GM21723 (cell line): Measurements from ENCODE around the gene LBR.

Experiments used
- ATAC-seq: cut with Tn5 transposase; IDR thresholded peaks from one replicate; pipeline ENCODE4 v1.9.1; 2021; ENCODE audit warnings: mild to moderate bottlenecking, moderate library complexity; ENCODE audit not compliant: unreplicated experiment

The LBR gene

GRCh38 chr1:225464851-225465792 is 37.3 kb upstream of the LBR start:
- no peak for ATAC-seq

GRCh38 chr1:225462714-225463574 is 35.1 kb upstream of the LBR start:
- ATAC-seq, result no peak

- ATAC-seq, result no peak
Observed at GRCh38 chr1:225462429-225462713, 34.5 kb upstream of the LBR start.

- ATAC-seq, result no peak
Observed at GRCh38 chr1:225461533-225462428, 33.9 kb upstream of the LBR start.

GRCh38 chr1:225460737-225461532 is 33.1 kb upstream of the LBR start:
- ATAC-seq, result no peak

- ATAC-seq, result no peak
Observed at GRCh38 chr1:225460021-225460736, 32.3 kb upstream of the LBR start.

GRCh38 chr1:225458222-225458631 is 30.4 kb upstream of the LBR start:
- ATAC-seq, result no peak

GRCh38 chr1:225454733-225455132 is 26.9 kb upstream of the LBR start:
- ATAC-seq, result no peak

- no peak for ATAC-seq
Observed at GRCh38 chr1:225453797-225454648, 26.2 kb upstream of the LBR start.

- ATAC-seq, result no peak
Observed at GRCh38 chr1:225451840-225452515, 24.1 kb upstream of the LBR start.

GRCh38 chr1:225451340-225451739 is 23.5 kb upstream of the LBR start:
- ATAC-seq, result no peak

- ATAC-seq, result no peak
Observed at GRCh38 chr1:225450491-225451191, 22.8 kb upstream of the LBR start.

GRCh38 chr1:225449774-225450173 is 21.9 kb upstream of the LBR start:
- no peak for ATAC-seq

- no peak for ATAC-seq
Observed at GRCh38 chr1:225449261-225449660, 21.4 kb upstream of the LBR start.

GRCh38 chr1:225448146-225448805 is 20.4 kb upstream of the LBR start:
- no peak for ATAC-seq

- no peak for ATAC-seq
Observed at GRCh38 chr1:225447650-225448089, 19.8 kb upstream of the LBR start.
